ENCODE data around the gene SRGAP3.

DNA sequence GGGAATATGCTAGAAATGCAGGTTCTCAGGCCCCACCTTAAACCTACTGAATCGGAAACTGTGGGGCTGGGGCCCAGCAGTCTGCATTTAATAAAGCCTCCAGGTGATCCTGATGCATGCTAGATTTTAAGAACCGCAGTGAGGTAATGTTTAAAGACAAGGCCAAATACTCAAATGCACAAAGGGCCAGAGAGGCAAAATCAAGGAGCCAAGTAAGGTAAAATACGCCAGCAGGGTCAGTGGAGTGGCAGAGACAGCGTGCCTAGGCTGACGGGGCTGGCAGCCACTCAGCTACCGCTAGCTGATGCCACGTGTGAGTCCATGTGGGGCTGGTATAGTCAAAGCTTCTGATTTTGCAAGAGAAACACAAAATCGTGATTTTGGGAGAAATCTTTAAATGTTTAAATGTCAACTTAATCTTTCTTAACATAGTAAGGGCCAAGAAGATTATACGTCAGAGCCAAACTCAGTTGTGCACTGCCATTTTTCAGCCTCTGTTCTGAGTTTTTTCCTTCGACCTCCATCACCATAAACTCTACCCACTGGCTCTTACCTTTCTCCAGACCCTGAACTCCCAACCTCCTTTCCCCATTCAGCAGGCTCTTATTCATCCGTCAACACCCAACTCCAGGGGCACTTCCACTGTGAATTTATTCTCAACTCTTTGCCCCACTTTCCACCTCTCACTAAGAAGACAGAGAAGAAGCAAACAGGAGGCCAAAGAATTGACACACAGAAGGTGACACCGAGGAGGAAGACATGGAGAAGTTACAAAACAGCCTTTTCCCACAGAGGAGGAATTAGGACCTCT, 149.5 kb downstream of the SRGAP3 start:
- TF ChIP-seq, protein P1, sequence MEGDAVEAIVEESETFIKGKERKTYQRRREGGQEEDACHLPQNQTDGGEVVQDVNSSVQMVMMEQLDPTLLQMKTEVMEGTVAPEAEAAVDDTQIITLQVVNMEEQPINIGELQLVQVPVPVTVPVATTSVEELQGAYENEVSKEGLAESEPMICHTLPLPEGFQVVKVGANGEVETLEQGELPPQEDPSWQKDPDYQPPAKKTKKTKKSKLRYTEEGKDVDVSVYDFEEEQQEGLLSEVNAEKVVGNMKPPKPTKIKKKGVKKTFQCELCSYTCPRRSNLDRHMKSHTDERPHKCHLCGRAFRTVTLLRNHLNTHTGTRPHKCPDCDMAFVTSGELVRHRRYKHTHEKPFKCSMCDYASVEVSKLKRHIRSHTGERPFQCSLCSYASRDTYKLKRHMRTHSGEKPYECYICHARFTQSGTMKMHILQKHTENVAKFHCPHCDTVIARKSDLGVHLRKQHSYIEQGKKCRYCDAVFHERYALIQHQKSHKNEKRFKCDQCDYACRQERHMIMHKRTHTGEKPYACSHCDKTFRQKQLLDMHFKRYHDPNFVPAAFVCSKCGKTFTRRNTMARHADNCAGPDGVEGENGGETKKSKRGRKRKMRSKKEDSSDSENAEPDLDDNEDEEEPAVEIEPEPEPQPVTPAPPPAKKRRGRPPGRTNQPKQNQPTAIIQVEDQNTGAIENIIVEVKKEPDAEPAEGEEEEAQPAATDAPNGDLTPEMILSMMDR (conservative IDR thresholded peaks at IDR 0.05; ENCODE audit: low read length): no peak
- TF ChIP-seq EZH2phosphoT487 (IDR thresholded peaks at IDR 0.05; ENCODE audit: borderline replicate concordance): no peak

Data from Loucy (cell line).